Raji (cell line): ENCODE measurements around the gene ISCA2.

Experiments
- POLR2A ChIP-seq: IDR thresholded peaks from 2 replicates; pipeline ENCODE4 v1.6.1; 2011; ENCODE audit warnings: low read depth, low read length, control low read depth; ENCODE audit not compliant: insufficient read depth

Gene ISCA2

DNA sequence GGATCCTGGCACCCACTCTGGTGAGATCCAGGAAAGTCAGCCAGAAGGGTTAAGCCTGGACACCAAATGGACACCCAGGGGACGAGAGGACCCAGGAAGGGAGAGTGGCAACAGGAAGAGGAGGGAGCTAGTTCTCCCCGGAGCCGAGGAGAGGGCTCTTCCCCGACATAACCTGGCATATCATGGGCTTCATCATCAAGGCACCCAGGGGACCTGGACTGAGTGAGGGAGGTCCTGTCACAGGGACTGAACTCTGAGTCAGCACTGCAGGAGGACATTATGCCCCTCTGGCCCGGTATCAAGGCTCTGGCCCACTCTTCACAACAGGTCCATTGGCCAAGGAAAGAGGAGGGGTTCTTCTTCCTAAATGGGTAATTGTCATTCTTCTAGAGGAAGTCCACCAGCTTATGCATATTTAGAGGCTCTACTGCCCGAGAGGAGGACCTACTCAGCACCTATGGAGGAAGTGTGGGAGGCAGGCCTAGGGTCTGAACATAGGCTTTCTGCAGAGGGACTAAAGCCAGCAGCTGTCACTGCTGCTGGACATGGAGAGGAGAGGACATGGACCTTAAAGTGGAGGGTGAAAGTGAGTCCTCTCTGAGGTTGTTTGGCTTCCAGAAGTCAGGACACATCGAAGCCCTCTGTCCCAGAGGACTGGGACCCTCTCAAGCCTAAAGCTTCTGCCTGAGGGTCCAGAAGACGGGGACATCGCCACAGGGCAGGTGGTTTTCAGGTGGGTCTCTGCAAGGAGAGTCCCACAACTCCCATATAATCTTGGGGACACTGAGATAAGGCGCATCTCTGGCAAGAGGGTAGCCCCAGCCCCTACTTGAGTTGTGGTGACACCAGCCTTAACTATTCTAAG lies 18.6 kb downstream of the ISCA2 start:
- no peak for TF ChIP-seq POLR2A

GRCh38 chr14:74514471-74514941 lies 20.9 kb downstream of the ISCA2 start:
- TF ChIP-seq POLR2A: no peak

DNA sequence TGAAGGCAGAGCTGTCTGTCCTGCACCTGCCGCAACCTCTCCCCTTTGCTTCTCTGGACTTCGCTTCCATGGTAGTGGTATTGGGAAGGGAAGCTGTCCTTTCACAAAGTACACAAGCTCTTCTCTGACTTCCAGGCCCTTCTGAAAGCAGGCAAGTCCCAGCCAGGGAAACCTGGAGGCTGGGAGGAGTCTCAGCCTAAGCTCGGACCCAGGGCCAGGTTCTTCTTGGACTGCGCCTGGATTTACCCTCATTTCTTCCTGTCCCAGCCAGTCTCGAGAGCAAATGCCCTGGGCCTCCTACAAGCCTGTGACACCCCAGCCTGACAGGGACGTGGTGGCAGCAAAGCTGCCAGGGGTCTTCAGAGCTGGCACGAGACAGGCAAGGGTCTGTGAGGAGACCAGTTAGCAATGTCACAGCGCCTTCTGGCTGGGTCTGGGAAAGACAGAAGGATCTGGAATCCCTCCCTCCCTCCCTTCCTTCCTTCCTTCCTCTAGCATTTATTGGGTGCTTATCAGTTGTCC lies 22.4 kb downstream of the ISCA2 start:
- TF ChIP-seq POLR2A: no peak

GRCh38 chr14:74516451-74517160 lies 23.0 kb downstream of the ISCA2 start:
- TF ChIP-seq POLR2A: no peak

GRCh38 chr14:74517731-74518130 lies 24.2 kb downstream of the ISCA2 start:
- TF ChIP-seq POLR2A: no peak

GRCh38 chr14:74518221-74518620 lies 24.7 kb downstream of the ISCA2 start:
- no peak for TF ChIP-seq POLR2A

DNA sequence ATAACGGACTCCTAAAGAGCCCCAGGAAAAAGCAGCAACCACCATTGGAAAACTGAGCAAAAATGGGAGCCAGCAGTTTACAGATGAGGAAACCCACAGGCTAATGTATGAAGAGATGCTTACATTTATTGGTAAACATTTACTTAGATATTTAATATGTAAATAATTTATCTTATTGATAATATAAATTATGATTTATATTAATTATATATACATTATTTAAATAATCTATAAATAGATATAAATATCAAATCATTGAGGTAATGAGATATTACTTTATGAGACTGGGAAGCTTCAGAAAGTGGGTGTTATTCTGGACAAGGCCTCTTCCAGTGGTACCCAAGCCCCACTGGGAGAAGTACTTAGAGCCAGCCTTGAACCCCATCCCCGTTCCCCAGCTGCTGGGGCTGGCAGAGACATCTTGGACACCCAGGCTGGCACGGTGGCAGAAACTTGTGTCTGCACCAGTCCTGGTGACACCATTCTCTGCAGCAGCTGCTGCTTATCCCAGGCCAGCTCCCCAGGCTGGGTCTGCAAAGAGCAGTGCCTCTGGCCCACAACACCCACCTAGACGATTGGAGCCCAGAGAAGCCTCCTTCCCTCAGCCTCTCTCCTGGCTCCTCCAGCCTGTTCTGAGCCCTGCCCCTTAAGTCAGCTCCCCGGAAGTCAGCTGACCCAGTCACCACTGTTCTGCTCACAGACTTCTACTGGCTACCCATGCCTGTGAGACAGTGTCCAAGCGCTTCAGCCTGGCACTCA lies 25.9 kb downstream of the ISCA2 start:
- TF ChIP-seq POLR2A: no peak

GRCh38 chr14:74521756-74522155 lies 28.2 kb downstream of the ISCA2 start:
- TF ChIP-seq POLR2A: no peak

GRCh38 chr14:74522740-74523139 lies 29.2 kb downstream of the ISCA2 start:
- no peak for TF ChIP-seq POLR2A

GRCh38 chr14:74524076-74524811 lies 30.7 kb downstream of the ISCA2 start:
- TF ChIP-seq POLR2A: no peak

- TF ChIP-seq POLR2A: no peak
Observed at GRCh38 chr14:74524812-74525135, 31.2 kb downstream of the ISCA2 start.

- TF ChIP-seq POLR2A: no peak
Observed at GRCh38 chr14:74525361-74525851, 31.8 kb downstream of the ISCA2 start.

- no peak for TF ChIP-seq POLR2A
Observed at GRCh38 chr14:74526854-74527585, 33.5 kb downstream of the ISCA2 start.

DNA sequence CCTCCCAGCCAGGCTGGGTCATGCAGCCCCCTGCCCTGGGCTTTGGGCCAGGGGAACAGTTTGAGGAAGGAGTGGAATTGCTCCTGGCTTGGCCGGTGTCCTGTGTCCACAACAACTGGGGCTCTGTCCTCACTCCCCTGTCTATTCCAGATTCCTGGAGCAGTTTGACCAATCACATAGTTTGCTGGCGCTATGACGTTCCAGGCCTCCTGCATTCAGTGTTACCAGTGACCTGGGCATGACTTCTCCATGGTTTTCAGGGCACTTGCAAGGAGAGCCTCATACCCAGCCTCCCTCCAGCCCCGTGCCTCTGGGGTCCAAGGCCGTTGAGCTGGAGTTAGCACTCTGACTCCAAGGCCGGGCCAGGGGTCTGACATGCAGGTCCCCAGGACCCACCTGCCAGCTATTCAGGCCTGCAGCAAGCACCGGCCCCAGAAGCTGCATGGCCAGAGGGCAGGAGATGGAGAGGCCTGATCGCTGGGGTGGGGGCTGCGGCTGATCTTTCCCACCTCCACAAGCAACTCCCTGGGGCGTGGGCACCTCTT lies 34.2 kb downstream of the ISCA2 start:
- TF ChIP-seq POLR2A: no peak

GRCh38 chr14:74528406-74528805 lies 34.8 kb downstream of the ISCA2 start:
- TF ChIP-seq POLR2A: no peak
